GM19438 (cell line): Measurements from ENCODE around the gene P4HA2.

Source experiments
- ATAC-seq: cut with Tn5 transposase; IDR thresholded peaks from one replicate; pipeline ENCODE4 v1.9.1; 2021; ENCODE audit warnings: low read depth; ENCODE audit not compliant: unreplicated experiment

The P4HA2 gene

GRCh38 chr5:132227485-132228240 lies at the start of gene P4HA2:
Gene P4HA2 (minus strand): TSS chr5:132227853. CDS start chr5:132218626, 9,227 bp downstream.
- peak; percentile 95 for ATAC-seq

- ATAC-seq: no peak
These were observed 49.6 kb upstream of the P4HA2 start for GRCh38 chr5:132277256-132277655.

- ATAC-seq: no peak
These were observed 47.9 kb upstream of the P4HA2 start for GRCh38 chr5:132275367-132276220.

- no peak for ATAC-seq
These were observed 46.6 kb upstream of the P4HA2 start for GRCh38 chr5:132274050-132274792.

DNA sequence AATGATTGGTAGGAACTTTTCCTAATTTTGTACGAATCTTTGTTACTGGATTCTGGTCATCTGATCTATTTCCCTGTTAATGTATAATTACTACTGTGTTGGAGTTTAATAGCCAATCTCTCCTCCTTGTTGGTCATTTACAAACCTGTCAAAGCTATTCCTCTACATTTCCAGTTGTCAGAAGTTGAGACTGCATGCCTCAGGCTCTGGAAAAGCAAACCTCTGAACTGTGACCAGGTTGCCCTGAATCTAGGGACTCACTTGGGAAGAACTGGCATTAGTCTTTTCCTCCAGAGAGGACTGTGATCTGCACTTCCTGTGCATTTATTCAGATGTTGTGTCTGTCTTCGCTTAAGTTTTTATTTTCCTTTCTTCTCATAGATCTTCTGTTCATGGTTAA lies 46.0 kb upstream of the P4HA2 start:
- ATAC-seq: no peak

DNA sequence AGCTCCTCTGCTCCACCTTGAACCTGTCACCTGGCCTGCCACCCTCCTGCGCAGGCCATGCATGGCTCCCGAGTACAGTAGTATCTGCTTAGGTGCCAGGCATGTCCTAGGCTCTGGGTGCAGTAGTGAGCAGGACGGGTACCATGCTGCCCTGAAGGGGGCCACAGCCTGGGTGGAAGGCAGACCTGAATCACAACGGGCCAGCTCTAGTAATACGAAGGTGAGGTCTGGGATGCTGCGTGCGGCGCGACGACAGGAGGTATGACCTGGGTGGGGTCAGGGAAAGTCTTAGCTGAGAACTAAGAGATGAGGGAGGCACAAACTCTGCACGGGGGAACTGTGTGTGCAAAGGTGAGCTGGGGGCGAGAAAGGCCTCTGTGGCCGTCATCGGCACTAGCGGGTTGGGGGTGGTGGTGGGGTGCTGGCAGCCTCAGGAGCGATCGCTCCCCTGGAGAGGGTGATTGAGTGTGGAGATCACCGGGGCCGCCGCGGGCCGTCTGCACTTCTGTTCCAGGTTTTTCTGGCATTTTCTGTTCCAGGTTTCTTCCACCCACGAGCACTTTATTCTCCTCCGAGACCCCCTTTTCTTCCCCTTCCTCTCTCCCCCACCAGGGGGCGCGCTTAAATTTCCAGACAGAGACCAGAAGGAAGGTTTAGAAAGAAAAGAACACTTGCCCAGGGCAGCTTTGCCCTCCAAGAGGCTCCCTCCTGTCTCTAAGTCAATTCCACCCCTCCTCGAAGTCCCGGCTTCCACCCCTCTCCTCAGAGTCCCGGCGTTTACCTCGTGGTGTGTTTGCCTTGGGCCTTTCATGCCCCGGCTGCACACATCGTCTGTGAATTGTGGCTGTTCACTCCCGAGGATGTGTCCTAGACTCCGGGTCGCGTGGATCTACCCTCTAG lies 44.9 kb upstream of the P4HA2 start:
- ATAC-seq: no peak

DNA sequence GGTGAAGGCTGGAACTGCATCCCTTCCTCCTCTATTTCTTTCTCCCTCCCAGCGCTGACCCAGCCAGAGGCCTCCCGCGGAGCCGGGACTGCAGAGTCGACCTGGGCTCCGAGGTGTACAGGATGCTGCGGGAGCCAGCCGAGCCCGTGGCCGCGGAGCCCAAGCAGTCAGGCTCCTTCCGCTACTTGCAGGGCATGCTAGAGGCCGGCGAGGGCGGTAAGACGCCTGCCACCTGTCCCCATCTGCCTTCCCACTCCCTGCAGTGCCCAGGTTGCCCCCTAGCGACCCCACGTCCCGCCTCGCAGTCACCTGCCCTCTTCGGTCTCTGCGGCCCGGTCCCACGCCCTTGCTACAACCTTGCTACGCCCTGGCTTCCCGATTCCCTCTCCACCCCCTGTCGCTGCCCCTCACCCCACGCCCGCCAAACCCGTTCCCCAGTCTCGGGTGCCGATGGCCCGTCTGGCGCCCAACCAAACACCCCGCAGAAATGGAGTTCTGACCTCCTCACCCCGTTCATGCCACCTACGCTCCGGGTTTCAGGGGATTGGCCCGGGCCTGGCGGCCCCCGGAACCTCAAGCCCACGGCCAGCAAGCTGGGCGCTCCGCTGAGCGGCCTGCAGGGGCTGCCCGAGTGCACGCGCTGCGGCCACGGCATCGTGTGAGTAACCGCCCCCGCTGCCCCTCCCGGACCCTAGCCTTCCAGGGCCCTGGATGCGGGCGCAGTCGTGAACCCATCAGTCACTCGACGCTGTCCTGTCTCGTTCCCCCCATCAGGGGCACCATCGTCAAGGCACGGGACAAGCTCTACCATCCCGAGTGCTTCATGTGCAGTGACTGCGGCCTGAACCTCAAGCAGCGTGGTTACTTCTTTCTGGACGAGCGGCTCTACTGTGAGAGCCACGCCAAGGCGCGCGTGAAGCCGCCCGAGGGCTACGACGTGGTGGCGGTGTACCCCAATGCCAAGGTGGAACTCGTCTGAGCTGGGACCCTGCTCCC lies 43.9 kb upstream of the P4HA2 start:
- no peak for ATAC-seq

GRCh38 chr5:132270706-132271105 lies 43.1 kb upstream of the P4HA2 start:
- ATAC-seq: no peak

- no peak for ATAC-seq
These were observed 42.6 kb upstream of the P4HA2 start for GRCh38 chr5:132270335-132270665.

GRCh38 chr5:132269635-132270334 lies 42.1 kb upstream of the P4HA2 start:
- ATAC-seq: no peak

- peak; percentile 57 for ATAC-seq
These were observed 41.3 kb upstream of the P4HA2 start for GRCh38 chr5:132268769-132269551.

- ATAC-seq: no peak
These were observed 40.5 kb upstream of the P4HA2 start for GRCh38 chr5:132267931-132268768.

- no peak for ATAC-seq
These were observed 39.6 kb upstream of the P4HA2 start for GRCh38 chr5:132267166-132267739.

DNA sequence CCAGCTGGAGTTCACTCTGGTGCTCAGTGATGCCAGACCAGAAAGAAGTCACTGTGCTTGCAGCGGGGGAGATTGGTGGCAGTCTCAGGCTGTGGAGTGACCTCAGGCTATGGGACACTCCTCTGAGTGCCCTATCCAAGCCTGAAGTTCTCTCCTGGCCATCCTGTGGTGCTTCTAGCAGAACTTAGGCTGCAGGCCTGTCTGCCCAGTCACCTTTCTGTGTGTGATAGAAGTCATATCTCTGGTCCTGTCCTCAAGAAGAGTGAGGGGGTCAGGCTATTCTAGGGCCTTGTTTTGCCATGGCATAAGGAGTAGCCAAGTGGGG lies 39.1 kb upstream of the P4HA2 start:
- no peak for ATAC-seq

DNA sequence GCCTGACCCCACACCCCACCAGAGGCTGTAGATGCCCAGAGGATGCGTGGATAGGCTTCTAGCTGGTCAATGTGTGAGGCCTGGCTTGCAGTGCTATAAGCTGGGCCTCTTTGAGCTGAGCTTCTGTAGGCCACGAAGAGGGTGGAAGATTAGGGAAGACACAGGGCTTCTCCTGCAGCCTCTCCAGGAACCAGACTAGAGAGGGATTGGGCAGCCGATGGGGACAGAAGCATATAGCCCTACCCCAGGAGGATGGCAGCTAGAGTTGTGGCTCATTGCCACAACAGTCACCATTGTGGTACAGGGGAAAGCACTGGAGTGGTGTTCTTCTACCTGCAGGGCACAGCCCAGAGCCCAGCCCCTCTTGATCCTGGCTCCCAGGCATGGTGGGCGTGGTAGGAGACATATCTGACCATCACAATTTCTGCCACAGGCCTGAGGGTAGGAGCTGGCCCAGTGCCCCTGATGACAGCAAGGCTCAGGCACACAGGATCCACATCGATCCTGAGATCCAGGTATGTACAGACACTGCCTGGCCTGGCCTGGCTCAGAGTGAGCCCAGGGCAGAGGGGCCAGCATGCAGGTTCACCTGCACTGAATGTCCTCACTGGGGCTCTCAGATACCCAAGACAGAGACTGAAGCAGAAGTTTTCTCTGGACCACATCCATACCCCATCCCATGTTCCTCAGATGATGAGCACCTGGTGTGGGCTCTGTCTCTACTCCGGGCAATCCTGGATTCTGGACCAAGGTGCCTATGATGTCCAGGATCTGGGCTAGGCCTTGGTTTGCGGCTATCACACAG lies 38.6 kb upstream of the P4HA2 start:
- ATAC-seq: no peak
